Ovary (tissue), 9 donors: ENCODE measurements around the gene CCNT1. TPM values are rescaled to one million over a fixed set of nuclear protein-coding genes. Genes with fewer than 3 reads are reported as not detected.
A peak's percentile ranks its signal among the peaks of the same experiment; 100 is the strongest.
"Not testable (repeated sequence)": the region's sequence is repeated elsewhere in the genome, so short reads cannot be mapped to it uniquely, and the experiment has no call there.

Experiments
- DNase-seq, 5 donors: peaks; one replicate each; pipeline ENCODE4 v3.0.0-alpha.2; 2019 to 2020
- H3K27ac ChIP-seq, 2 donors: fragments of 200-600 bp; one replicate each; pipeline versions ENCODE4 v1.5.1 to v1.8.0; 2019 to 2022
- H3K27me3 ChIP-seq: fragments of 200-600 bp; one replicate; pipeline ENCODE4 v1.8.0; 2022
- H3K36me3 ChIP-seq: fragments of 200-600 bp; sonication (generic); one replicate; pipeline ENCODE4 v1.5.1; 2019
- H3K4me1 ChIP-seq: one replicate; pipeline ENCODE4 v1.8.1; 2013; ENCODE audit warnings: mild to moderate bottlenecking, moderate library complexity; ENCODE audit not compliant: insufficient read depth
- H3K4me3 ChIP-seq: fragments of 200-600 bp; sonication (generic); one replicate; pipeline ENCODE4 v1.5.1; 2017
- H3K9me3 ChIP-seq, 2 donors: fragments of 200-600 bp in 1 of 2; sonication (generic) in 1 of 2; one replicate each; pipeline versions ENCODE4 v1.5.1 to v1.8.1; 2013 to 2019; ENCODE audit warnings: mild to moderate bottlenecking in 1 of 2, moderate library complexity in 1 of 2
- CTCF ChIP-seq, 3 donors: fragments of 450-650 bp in 2 of 3; fragments of 200-600 bp in 1 of 3; IDR thresholded peaks; one replicate each; pipeline versions ENCODE4 v1.5.1 to v1.8.0; 2016 to 2022; ENCODE audit warnings: antibody characterized with exemption in 3 of 3, mild to moderate bottlenecking in 1 of 3
- EP300 ChIP-seq: sonication (generic); formaldehyde crosslinking; IDR thresholded peaks from one replicate; pipeline ENCODE4 v1.6.1; 2017; ENCODE audit warnings: antibody characterized with exemption
- POLR2A ChIP-seq: fragments of 450-650 bp; IDR thresholded peaks from one replicate; pipeline ENCODE4 v1.6.1; 2017; ENCODE audit warnings: antibody characterized with exemption, mild to moderate bottlenecking, moderate library complexity
- WGBS, 3 donors: extraction: QIAGEN DNeasy Blood & Tissue Kit in 1 of 3; methylation state at CpG; one replicate each; pipeline versions ENCODE4 v1.1.5 to v1.1.7; 2013 to 2017; 5-methylcytosine and 5-hydroxymethylcytosine counted together
- intact Hi-C, 4 donors: fragments of 100-400 bp; cut with DNase I; formaldehyde crosslinking; loops; one replicate each; pipeline versions ENCODE4 v1.11.0 to v1.15.1; 2022 to 2023
- polyA plus RNA-seq, 2 donors: library from polyadenylated mRNA; stranded (reverse); fragments of 200-250 nt in 1 of 2; fragments of 350-450 nt in 1 of 2; fragmentation: Illumina TruSeq in 1 of 2; extraction: RNeasy Lipid Tissue Mini Kit (QIAGEN cat#74804) in 1 of 2; gene quantifications; one replicate each; pipeline ENCODE4 v1.2.3, GENCODE V29; 2013 to 2014
- total RNA-seq, 7 donors: library from RNA; depleted of rRNA in 2 of 7; stranded (reverse); fragments of >200 nt in 2 of 7; fragmentation: NEBNext Ultra II Directional in 3 of 7; extraction: Animal tissue kit (Norgen Biotek cat#: 25700) in 3 of 7; gene quantifications; one replicate each; pipeline versions ENCODE4 v1.1.0 to v1.2.4, GENCODE V29; 2016 to 2023
- donor health status: DM: no; HTN: no; CAD: no; lungs with moderate emphysema.
- donor health status: DM: no; HTN: no; CAD: no.
- donor health status: Bipolar disorder and iron deficiency.
- donor health status: DM: yes; HTN: yes; CAD: no.
- donor health status: DM: no; HTN: no; CAD: no.
- donor health status: DM: yes; HTN: yes; CAD: no.

Gene CCNT1
- total and polyA plus RNA-seq, 9 donors, result 7.5 to 48.8 (median 33.4) TPM

- Histone ChIP-seq H3K9me3 (no peaks in the 10 kb centered on the region), H3K4me3 (peak overlapping the region; percentile 49), H3K36me3 (no peaks in the 10 kb centered on the region), H3K27ac (peak overlapping the region; percentile 68 to 89), H3K27me3 (no peaks in the 10 kb centered on the region), H3K4me1 (peaks cover 2% of the 10 kb centered on the region)
- no peak for TF ChIP-seq EP300
- TF ChIP-seq CTCF (IDR thresholded peaks at IDR 0.05), result no peak
- no peak for TF ChIP-seq POLR2A
- intact Hi-C loops, result no loop called here
- 4 to 8% (median 5%) methylated on average over 21 of the region's 21 CpGs for WGBS, 3 donors
- DNase-seq, result no peak
Measured at GRCh38 chr12:48717252-48717695, 767 bp upstream of the CCNT1 start.

- Histone ChIP-seq H3K27ac (peak overlapping the region; percentile 67 to 89), H3K36me3 (no peaks in the 10 kb centered on the region), H3K4me3 (peak overlapping the region; percentile 49), H3K4me1 (peaks cover 2% of the 10 kb centered on the region), H3K27me3 (no peaks in the 10 kb centered on the region), H3K9me3 (no peaks in the 10 kb centered on the region)
- intact Hi-C loops, result no loop called here
- DNase-seq, result no peak
- TF ChIP-seq CTCF (IDR thresholded peaks at IDR 0.05), result no peak
- TF ChIP-seq POLR2A, result no peak
- WGBS, 3 donors, result 0 to 1% (median 0%) methylated on average over 17 of the region's 17 CpGs
Measured at GRCh38 chr12:48716168-48716492, 377 bp downstream of the CCNT1 start.

- H3K36me3 ChIP-seq, result no peaks in the 10 kb centered on the region
Measured at GRCh38 chr12:48712209-48712608, 4.3 kb downstream of the CCNT1 start.

DNA sequence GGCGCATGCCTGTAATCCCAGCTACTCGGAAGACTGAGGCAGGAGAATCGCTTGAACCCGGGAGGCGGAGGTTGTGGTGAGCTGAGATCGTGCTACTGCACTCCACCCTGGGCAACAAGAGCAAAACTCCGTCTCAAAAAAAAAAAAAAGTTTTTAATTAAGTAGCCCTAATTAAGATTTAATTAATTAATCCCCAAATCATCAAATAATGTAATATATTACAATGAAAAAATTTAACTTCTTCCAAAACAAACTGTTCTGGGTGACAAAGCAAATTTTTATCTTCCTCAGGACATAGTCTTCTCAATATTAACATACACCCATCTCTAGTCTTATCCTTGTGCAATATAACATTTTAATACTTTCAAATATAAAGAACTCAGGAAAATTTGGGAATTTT lies 17.7 kb downstream of the CCNT1 start:
- intact Hi-C loops, H3K27me3 ChIP-seq, H3K4me3 ChIP-seq, H3K27ac ChIP-seq, H3K36me3 ChIP-seq, DNase-seq, H3K9me3 ChIP-seq, H3K4me1 ChIP-seq: not testable (repeated sequence)
- WGBS, 3 donors, result 95 to 98% (median 96%) methylated on average over 7 of the region's 7 CpGs

More at GRCh38 chr12:48712209-48712608, 4.3 kb downstream of the CCNT1 start:
- no peak overlapping the region for H3K4me3 ChIP-seq
- TF ChIP-seq POLR2A (no peak), CTCF (IDR thresholded peaks at IDR 0.05) (no peak), EP300 (no peak)
- H3K27ac ChIP-seq, result no peak overlapping the region
- no peak for DNase-seq
- no peaks in the 10 kb centered on the region for H3K27me3 ChIP-seq
- peaks cover 4% of the 10 kb centered on the region for H3K4me1 ChIP-seq
- 94 to 97% (median 95%) methylated on average over 10 of the region's 10 CpGs for whole genome bisulfite sequencing, 3 donors
- intact Hi-C loops, result no loop called here
- no peaks in the 10 kb centered on the region for H3K9me3 ChIP-seq

DNA sequence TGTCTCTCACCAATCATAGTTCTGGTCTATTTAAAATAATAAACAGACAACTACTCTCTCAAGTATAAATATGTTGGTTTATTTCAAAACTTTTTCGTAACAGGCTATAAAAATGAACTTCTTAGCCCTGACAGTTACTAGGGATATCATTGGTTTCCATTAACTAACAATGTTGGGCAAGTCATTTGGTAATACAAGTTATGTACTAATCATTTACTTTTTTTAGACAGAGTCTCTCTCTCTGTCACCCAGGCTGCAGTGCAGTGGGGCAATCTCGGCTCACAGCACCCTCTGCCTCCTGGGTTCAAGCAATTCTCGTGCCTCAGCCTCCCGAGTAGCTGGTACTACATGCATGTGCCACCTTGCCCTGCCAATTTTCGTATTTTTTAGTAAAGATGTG lies 19.9 kb downstream of the CCNT1 start:
- DNase-seq, result no peak
- Histone ChIP-seq H3K4me1 (no peaks in the 10 kb centered on the region), H3K9me3 (no peaks in the 10 kb centered on the region), H3K4me3 (no peak overlapping the region), H3K27ac (no peak overlapping the region), H3K27me3 (no peaks in the 10 kb centered on the region), H3K36me3 (no peaks in the 10 kb centered on the region)
- 96 to 97% (median 96%) methylated on average over 5 of the region's 5 CpGs for WGBS, 3 donors
- intact Hi-C loops, result no loop called here
- no peak for TF ChIP-seq EP300
- TF ChIP-seq POLR2A, result no peak
- no peak for TF ChIP-seq CTCF (IDR thresholded peaks at IDR 0.05)
